Measurements from ENCODE around the gene RGCC.
"Not testable (repeated sequence)": the region's sequence is repeated elsewhere in the genome, so short reads cannot be mapped to it uniquely, and the experiment has no call there.

The RGCC gene

DNA sequence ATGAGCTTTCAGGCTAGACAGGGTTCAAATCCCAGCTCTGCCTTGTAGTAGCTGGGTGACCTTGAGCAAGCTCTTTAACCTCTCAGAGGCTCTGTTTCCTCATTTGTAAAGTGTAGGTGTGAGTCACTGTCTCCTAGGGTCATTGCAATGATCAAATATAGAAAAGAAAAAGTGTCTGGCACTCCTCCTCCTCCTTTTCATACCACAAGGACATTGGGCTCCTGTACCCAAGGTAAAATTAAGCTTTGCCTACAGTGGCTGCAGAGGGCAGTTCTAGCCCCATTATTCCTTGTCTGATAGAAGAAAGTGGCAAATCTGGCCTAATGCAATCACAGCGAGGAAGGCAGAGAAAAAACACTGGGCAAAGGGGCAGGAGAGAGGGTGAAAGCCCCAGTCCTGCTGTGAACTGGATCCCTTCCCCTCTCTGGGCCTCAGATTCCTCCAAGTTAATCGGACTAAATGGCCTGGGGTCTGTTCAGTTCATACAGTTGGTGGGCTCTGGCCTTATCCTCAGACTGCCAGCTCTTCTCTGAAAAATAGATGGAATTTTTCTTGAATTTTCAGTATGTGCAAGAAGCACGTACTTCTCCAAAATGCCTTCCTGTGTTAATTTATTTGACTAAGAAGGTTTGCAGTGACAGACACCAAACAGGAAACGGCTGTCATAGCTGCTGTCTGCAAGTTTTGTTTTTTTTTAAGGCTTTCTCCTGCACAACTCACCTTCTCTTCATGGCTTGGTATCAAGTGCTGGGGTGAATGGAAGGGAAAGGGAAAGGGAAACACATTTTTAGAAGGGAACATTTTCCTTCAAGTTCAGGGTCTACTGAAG lies 35.3 kb downstream of the RGCC start:
- DNase-seq = no peak

DNA sequence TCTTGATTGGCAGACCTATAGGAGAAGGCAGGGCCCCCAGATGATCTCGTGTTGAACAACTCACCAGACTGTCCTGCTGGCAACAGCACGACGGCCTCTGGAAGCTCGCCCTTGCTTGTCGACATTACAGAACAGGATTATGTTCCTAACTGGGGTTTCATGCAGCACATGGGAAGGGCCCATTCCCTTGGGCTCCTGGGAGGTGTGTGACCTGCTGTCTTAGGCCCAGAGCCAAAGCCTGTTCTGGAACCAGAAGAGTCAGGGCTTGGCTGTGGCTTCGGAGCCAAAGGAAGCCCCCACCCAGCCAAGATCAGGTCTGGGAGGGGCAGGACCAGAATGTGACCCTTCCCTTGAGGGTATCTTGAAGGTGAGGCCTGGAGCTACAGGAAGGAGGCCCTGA lies 36.9 kb downstream of the RGCC start:
- DNase-seq = no peak

GRCh38 chr13:41495044-41495443 lies 37.7 kb downstream of the RGCC start:
- no peak for DNase-seq

DNA sequence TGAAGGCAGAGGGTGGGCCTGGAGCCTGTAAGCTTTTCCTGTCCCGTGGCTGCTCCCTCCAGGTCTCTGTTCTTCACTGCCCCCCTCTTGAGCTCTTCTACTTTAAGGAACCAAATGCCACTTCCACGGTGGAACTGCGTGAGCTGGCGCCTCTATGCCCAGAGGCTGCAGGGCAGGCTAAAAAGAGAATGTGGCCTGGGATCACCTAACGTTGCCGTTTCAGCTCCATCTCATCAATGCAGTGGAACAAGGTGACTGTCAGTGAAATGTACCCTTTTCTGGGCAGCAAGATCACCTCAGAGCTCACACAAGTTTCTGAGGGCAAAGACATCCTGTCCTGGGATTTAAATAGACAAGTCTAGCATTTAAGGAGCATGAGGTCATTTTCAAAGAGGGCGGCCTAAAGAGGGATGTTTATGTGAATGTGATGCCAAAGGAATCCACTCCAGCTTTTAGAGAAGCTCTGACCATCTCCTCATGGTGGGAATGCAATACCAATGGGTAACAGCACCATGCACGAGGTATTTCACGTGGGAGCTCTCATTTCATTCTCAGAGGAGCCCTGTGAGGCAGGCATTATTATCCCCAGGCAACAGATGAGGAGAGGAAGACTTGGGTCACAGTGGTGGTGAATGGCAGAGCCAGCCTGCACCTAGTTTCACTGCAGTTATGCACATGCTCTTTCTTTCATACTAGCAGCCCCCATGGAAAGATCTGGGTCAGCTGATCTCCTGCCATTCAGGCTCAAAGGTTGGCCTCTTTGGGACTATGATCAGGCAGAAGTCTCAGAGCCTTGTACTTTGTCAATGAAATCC lies 39.3 kb downstream of the RGCC start:
- no peak for DNase-seq

DNA sequence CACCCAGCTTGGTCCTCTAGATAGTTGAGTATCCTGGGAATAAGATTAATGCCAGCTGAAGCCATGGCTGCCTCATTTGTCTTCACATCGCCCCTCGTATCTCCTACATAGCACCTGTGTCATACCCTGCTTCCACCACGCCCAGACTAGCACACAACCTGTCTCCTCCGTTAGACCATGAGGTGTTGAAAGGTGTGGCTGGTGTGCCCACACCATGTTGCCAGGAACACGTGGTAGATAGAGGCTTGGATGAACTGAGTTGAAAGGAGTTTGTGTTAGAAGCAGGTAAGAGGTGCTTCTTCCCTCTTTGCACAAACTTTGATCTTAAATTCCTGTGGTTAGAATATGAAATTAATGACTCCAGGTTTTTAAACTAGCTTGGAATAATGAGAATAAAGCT lies 40.1 kb downstream of the RGCC start:
- no peak for DNase-seq

- no peak for DNase-seq
These were observed 42.1 kb downstream of the RGCC start for GRCh38 chr13:41499452-41499851.

GRCh38 chr13:41500511-41500910 lies 43.2 kb downstream of the RGCC start:
- DNase-seq = no peak

GRCh38 chr13:41501281-41501680 lies 43.9 kb downstream of the RGCC start:
- DNase-seq = no peak

DNA sequence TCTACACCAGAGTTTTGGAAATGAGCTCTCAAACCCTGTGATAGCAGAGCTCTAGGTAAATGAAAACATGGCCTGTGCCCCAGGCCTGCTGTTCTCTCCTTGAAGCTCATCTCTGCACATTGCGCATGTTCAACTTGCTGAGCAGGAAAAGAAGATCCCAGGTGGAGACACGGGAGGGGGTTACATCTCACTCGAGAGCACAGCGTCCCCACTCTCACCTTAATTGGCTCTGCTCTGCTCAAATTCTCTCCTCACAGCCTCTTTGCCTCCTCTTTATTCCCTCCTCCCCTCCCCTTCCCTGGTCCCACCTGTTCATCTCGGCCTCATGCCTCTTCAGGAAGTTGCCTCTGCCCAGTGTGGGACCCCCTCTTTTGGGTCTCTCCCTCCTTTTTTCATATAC lies 44.7 kb downstream of the RGCC start:
- DNase-seq = no peak

GRCh38 chr13:41502673-41503072 lies 45.3 kb downstream of the RGCC start:
- DNase-seq = no peak

DNA sequence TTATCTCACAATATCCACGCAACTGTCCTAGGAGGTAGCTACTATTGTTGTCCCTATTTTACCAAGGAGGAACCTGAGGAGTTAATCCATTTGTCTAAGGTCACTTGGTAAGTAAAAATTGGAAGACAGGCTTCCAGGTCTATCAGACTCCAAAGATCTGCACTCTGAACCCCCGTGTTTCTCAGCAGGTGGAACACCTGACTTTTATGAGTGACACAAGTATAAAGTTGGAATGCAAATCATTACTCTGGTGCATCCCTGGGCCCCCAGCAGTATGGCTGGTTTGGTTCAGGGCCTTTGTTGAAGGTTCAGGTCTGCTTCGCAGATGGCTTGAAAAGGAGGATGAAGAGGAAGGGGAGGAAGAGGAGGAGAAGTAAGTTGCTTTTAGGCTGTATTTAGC lies 46.0 kb downstream of the RGCC start:
- DNase-seq = no peak

DNA sequence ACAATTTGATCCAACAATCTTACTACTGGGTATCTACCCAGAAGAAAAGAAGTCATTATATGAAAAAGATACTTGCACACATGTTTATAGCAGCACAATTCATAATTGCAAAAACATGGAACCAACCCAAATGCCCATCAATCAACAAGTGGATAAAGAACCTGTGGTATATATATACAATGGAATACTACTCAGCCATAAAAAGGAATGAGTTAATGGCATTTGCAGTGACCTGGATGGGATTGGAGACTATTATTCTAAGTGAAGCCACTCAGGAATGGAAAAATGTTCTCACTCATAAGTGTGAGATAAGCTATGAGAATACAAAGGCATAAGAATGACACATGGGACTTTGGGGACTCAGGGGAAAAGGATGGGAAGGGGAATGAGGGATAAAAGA lies 47.3 kb downstream of the RGCC start:
- DNase-seq = not testable (repeated sequence)

GRCh38 chr13:41505209-41505835 lies 48.0 kb downstream of the RGCC start:
- no peak for DNase-seq

GRCh38 chr13:41506312-41506711 lies 49.0 kb downstream of the RGCC start:
- no peak for DNase-seq

GRCh38 chr13:41509971-41510370 lies 52.6 kb downstream of the RGCC start:
- DNase-seq = no peak

- no peak for DNase-seq
These were observed 54.5 kb downstream of the RGCC start for GRCh38 chr13:41511827-41512226.

GRCh38 chr13:41512441-41512840 lies 55.1 kb downstream of the RGCC start:
- no peak for DNase-seq

- DNase-seq = no peak
These were observed 56.2 kb downstream of the RGCC start for GRCh38 chr13:41513600-41513999.

DNA sequence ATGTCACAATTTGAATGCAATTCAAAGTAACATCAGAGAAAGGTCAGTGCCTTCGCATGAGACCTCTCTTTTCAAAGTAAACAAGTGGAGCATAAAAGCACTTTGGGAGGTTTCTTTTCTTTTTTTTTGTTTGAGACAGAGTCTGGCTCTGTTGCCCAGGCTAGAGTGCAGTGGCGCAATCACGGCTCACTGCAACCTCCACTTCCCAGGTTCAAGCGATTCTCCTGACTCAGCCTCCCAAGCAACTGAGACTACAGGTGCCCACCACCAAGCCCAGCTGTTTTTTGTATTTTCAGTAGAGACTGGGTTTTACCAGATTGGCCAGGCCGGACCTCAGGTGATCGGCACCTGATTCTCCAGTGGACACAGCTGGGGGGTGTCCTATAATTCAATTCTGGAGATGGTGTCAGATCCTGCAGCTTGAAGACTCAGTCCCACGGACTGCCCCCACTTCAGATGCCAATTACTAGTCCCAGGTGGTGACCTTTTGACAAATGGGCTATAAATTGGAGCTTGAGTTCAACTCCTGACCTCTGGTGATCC lies 57.6 kb downstream of the RGCC start:
- DNase-seq = no peak

- DNase-seq = no peak
These were observed 58.3 kb downstream of the RGCC start for GRCh38 chr13:41515491-41516139.

- DNase-seq = no peak
These were observed 58.8 kb downstream of the RGCC start for GRCh38 chr13:41516166-41516565.

DNA sequence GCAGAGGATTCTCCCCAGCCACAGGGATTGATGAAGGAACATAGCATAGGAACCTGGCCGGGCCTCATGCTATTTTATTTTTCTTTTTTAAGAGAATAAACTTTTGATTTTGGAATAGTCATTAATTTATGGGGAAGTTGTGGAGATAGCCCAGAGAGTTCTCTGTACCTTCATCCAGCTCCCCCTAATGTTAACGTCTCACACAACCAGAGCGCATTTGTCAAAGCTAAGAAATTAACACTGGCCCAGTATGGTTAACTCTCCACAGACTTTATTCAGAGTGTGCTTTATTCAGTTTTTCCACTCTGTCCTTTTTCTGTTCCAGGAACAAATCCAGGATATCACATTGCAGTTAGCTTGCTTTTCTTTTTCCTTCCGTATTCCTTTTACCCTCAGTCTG lies 59.4 kb downstream of the RGCC start:
- DNase-seq = no peak
